BJ (cell line): ENCODE results near the gene ANO4. TPM values are rescaled to one million over a fixed set of nuclear protein-coding genes. Genes with fewer than 3 reads are reported as not detected.

Source experiments
- CTCF ChIA-PET: fragments of 350-600 bp; formaldehyde crosslinking; extraction: SDS; loops from one replicate; lab custom pipeline; 2021; ENCODE audit warnings: antibody characterized with exemption, inconsistent platforms; lab: Yijun Ruan, JAX
- POLR2A ChIA-PET: fragments of 300-600 bp; sonication (Branson Sonifier 250); formaldehyde crosslinking; extraction: SDS; loops from one replicate; lab custom pipeline; 2021; ENCODE audit warnings: antibody characterized with exemption; lab: Charles Lee
- DNase-seq: peaks from one replicate; pipeline ENCODE4 v3.0.0-alpha.2; 2011; ENCODE audit warnings: low read depth
- H3K27me3 ChIP-seq: 2 replicates; pipeline ENCODE4 v1.6.0; 2011; ENCODE audit warnings: low read length; ENCODE audit not compliant: control insufficient read depth, insufficient read depth
- H3K36me3 ChIP-seq: 2 replicates; pipeline ENCODE4 v1.5.1; 2011; ENCODE audit warnings: low read length; ENCODE audit not compliant: control insufficient read depth, insufficient read depth
- H3K4me3 ChIP-seq: 2 replicates; pipeline ENCODE4 v1.5.1; 2011; ENCODE audit warnings: low read depth, mild to moderate bottlenecking, control low read depth, low read length
- polyA plus RNA-seq: library from polyadenylated mRNA; depleted of rRNA; stranded (reverse); fragments of >200 nt; gene quantifications from 2 replicates; pipeline ENCODE4 v1.2.3, GENCODE V29; 2011
- TF ChIP-seq, protein P1 (sequence below): IDR thresholded peaks from 2 replicates; pipeline ENCODE4 v1.5.1; 2011; ENCODE audit warnings: low read depth, mild to moderate bottlenecking, control low read depth, inconsistent platforms, low read length, moderate library complexity; ENCODE audit not compliant: insufficient read depth

ANO4 gene
- polyA plus RNA-seq, 1 experiment, result 7.1 TPM

DNA sequence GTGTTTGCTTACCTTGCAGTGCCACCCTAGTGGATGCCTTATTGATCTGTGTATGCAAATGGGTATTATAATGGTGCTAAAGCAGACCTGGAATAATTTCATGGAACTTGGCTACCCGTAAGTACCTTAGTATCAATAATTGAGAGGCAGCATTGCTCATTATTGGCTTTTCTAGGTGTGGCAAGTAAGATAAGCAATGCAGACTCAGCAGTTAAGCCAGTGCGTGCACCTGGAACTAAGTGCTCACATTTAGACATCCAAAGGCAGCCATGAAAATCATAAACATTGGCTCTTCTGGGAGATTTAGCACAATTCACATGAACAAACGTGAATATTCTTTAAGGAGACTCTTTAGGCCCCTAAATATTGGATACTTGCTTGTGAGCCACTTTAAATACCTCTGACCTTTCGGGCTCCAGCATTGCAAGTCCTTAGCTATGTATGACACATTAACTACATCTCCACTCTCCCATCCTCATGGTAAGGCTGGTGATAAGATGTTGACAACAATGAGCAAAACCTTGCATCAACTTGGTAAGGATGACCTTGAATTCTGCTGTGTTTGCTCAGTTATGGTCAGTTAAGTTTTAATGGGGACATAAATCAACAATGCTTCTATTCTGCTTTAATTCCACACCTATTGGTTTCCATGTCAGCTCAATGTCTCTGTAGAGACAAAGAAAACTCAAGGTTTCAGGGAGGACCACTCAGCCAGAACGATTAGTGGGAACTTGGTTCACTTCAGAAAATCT is 303.4 kb downstream of the ANO4 start:
- H3K27me3 ChIP-seq, result no peaks in the 10 kb centered on the region
- TF ChIP-seq, protein P1, sequence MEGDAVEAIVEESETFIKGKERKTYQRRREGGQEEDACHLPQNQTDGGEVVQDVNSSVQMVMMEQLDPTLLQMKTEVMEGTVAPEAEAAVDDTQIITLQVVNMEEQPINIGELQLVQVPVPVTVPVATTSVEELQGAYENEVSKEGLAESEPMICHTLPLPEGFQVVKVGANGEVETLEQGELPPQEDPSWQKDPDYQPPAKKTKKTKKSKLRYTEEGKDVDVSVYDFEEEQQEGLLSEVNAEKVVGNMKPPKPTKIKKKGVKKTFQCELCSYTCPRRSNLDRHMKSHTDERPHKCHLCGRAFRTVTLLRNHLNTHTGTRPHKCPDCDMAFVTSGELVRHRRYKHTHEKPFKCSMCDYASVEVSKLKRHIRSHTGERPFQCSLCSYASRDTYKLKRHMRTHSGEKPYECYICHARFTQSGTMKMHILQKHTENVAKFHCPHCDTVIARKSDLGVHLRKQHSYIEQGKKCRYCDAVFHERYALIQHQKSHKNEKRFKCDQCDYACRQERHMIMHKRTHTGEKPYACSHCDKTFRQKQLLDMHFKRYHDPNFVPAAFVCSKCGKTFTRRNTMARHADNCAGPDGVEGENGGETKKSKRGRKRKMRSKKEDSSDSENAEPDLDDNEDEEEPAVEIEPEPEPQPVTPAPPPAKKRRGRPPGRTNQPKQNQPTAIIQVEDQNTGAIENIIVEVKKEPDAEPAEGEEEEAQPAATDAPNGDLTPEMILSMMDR, result no peak
- H3K4me3 ChIP-seq, result no peak overlapping the region
- no peaks in the 10 kb centered on the region for H3K36me3 ChIP-seq
- DNase-seq, result no peak
- POLR2A ChIA-PET, result no interaction called here
- CTCF ChIA-PET, result no interaction called here

DNA sequence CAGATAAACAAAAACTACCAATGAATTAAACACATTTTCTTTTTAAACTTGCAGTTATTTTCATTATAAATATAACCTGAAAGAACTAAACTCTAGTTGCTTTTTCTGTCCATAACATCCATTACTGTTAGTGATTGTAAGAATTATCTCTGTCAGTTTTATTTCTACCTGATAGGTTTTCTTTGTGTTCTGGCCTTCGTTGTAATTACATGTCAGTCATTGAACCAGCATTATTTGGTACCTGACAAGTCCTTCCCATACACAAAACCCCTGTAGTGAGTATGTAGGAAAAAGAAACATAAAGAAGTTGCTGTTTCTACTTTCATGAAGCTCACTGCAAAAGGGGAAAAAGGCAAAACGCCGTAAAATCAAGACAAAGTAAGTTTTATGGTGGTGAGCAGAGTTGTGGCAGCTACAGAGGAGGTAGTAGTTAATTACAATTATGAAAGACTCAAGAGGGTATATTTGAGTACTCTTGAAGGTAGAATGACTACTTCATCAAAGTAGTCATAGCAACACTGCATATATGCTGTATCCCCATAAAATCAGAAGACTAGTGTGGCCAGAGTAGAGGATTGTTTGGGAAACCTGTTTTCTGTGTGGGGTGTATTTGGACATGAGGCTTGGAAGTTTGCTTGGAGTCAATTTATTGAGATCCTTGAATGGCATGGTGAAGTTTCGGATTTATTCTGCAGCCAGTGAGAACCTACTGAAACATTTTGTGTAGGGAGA is 312.6 kb downstream of the ANO4 start:
- no peak for DNase-seq
- Histone ChIP-seq H3K36me3 (no peaks in the 10 kb centered on the region), H3K27me3 (no peaks in the 10 kb centered on the region), H3K4me3 (no peak overlapping the region)
- ChIA-PET CTCF (no interaction called here), POLR2A (no interaction called here)
- TF ChIP-seq, protein P1, result no peak

GRCh38 chr12:101108130-101108529 is 313.6 kb downstream of the ANO4 start:
- H3K27me3 ChIP-seq, result no peaks in the 10 kb centered on the region
- ChIA-PET CTCF (no interaction called here), POLR2A (no interaction called here)
- no peaks in the 10 kb centered on the region for H3K36me3 ChIP-seq
- H3K4me3 ChIP-seq, result no peak overlapping the region
- TF ChIP-seq, protein P1, result no peak
- DNase-seq, result no peak

DNA sequence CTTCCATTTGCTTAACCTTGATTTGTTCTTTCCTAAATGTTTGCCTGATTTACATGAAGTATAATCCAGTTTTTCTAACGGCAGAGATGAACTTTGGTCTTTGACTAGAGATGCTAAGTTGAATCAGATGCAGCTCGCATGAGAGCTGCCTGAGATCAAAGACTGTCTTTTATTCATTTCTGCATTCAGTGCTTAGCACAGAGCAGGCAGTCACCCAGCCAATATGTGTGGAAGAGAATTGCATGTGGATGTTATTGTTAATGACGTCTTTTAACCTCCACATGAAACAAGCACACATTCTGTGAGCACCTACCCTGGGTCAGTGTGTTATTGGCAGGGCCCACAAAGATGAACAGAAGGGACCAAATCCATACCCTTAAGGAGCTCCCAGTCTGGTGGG is 316.3 kb downstream of the ANO4 start:
- POLR2A ChIA-PET, result no interaction called here
- TF ChIP-seq, protein P1, result no peak
- CTCF ChIA-PET, result no interaction called here
- DNase-seq, result no peak
- H3K27me3 ChIP-seq, result no peaks in the 10 kb centered on the region
- no peak overlapping the region for H3K4me3 ChIP-seq
- no peaks in the 10 kb centered on the region for H3K36me3 ChIP-seq

- Histone ChIP-seq H3K36me3 (no peaks in the 10 kb centered on the region), H3K27me3 (no peaks in the 10 kb centered on the region), H3K4me3 (no peak overlapping the region)
- ChIA-PET CTCF (no interaction called here), POLR2A (no interaction called here)
- TF ChIP-seq, protein P1, result no peak
- no peak for DNase-seq
Observed at GRCh38 chr12:101111441-101111840, 316.9 kb downstream of the ANO4 start.
